K562 (cell line): ENCODE measurements around the gene ACTN4.

Experiments used
- CHD1 ChIP-seq: fragments of 200-600 bp; sonication (generic); IDR thresholded peaks from one replicate; pipeline ENCODE4 v1.6.1; 2012; ENCODE audit warnings: mild to moderate bottlenecking, moderate library complexity, low read length, inconsistent platforms
- RBM39 ChIP-seq: fragments of 200-400 bp; formaldehyde crosslinking; optimal IDR thresholded peaks from 2 replicates; pipeline ENCODE3; 2018; ENCODE audit warnings: low read depth, low read length
- STAG1 ChIP-seq: sonication (generic); formaldehyde crosslinking; IDR thresholded peaks from 2 replicates; pipeline ENCODE4 v1.5.0; 2020; ENCODE audit warnings: missing genetic modification reagents, borderline replicate concordance
- TF ChIP-seq, protein P1 (sequence below), 3 experiments: IDR thresholded peaks in 2 of 3; conservative IDR thresholded peaks in 1 of 3; 2 replicates each; pipeline ENCODE4 v1.5.1; 2011 to 2012; ENCODE audit warnings: low read length in 3 of 3, mild to moderate bottlenecking in 3 of 3, control low read depth in 2 of 3, improper control_type of control experiment in 1 of 3, inconsistent platforms in 1 of 3, low read depth in 1 of 3, mixed read lengths in 1 of 3, moderate library complexity in 1 of 3; ENCODE audit not compliant: insufficient read depth in 2 of 3

GRCh38 chr19:38735257-38735686 is 87.8 kb downstream of the ACTN4 start:
- no peak for TF ChIP-seq STAG1 (CRISPR knock-in tag)
- TF ChIP-seq, protein P1, sequence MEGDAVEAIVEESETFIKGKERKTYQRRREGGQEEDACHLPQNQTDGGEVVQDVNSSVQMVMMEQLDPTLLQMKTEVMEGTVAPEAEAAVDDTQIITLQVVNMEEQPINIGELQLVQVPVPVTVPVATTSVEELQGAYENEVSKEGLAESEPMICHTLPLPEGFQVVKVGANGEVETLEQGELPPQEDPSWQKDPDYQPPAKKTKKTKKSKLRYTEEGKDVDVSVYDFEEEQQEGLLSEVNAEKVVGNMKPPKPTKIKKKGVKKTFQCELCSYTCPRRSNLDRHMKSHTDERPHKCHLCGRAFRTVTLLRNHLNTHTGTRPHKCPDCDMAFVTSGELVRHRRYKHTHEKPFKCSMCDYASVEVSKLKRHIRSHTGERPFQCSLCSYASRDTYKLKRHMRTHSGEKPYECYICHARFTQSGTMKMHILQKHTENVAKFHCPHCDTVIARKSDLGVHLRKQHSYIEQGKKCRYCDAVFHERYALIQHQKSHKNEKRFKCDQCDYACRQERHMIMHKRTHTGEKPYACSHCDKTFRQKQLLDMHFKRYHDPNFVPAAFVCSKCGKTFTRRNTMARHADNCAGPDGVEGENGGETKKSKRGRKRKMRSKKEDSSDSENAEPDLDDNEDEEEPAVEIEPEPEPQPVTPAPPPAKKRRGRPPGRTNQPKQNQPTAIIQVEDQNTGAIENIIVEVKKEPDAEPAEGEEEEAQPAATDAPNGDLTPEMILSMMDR (IDR thresholded peaks at IDR 0.05 in 2 of 3, conservative IDR thresholded peaks at IDR 0.05 in 1 of 3; ENCODE audit: insufficient read depth in 2 of 3, low read depth in 1 of 3, low read length in 3 of 3) = no peak
- no peak for TF ChIP-seq RBM39
- TF ChIP-seq CHD1 = no peak
